ENCODE results near the gene EML6.

- TF ChIP-seq CTCF (conservative IDR thresholded peaks at IDR 0.05; ENCODE audit: low read depth, low read length) (no peak), EZH2phosphoT487 (IDR thresholded peaks at IDR 0.05; ENCODE audit: borderline replicate concordance, low read length) (no peak), EZH2 (IDR thresholded peaks at IDR 0.05; ENCODE audit: low read length, unreplicated experiment) (no peak)
Observed at GRCh38 chr2:54914637-54915036, 191.2 kb downstream of the EML6 start.
